ENCODE results near the gene GPN3.

GRCh38 chr12:110436231-110436630, 31.8 kb downstream of the GPN3 start:
- TF ChIP-seq, protein P1, sequence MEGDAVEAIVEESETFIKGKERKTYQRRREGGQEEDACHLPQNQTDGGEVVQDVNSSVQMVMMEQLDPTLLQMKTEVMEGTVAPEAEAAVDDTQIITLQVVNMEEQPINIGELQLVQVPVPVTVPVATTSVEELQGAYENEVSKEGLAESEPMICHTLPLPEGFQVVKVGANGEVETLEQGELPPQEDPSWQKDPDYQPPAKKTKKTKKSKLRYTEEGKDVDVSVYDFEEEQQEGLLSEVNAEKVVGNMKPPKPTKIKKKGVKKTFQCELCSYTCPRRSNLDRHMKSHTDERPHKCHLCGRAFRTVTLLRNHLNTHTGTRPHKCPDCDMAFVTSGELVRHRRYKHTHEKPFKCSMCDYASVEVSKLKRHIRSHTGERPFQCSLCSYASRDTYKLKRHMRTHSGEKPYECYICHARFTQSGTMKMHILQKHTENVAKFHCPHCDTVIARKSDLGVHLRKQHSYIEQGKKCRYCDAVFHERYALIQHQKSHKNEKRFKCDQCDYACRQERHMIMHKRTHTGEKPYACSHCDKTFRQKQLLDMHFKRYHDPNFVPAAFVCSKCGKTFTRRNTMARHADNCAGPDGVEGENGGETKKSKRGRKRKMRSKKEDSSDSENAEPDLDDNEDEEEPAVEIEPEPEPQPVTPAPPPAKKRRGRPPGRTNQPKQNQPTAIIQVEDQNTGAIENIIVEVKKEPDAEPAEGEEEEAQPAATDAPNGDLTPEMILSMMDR (IDR thresholded peaks at IDR 0.05) = no peak
- TF ChIP-seq POLR2A (IDR thresholded peaks at IDR 0.05; ENCODE audit: low read depth) (no peak), POLR2AphosphoS5 (IDR thresholded peaks at IDR 0.05) (no peak), EP300 (IDR thresholded peaks at IDR 0.05) (no peak)

Measured in esophagus muscularis mucosa (tissue), 4 donors.